ENCODE measurements around the gene SLC8A1. TPM values are rescaled to one million over a fixed set of nuclear protein-coding genes. Genes with fewer than 3 reads are reported as not detected.

Gene SLC8A1
- total and polyA plus RNA-seq, 9 donors: 1.3 to 19.7 (median 7.7) TPM

- H3K4me3 ChIP-seq: no peak overlapping the region
- no peaks in the 10 kb centered on the region for H3K36me3 ChIP-seq
- no peak for DNase-seq
- TF ChIP-seq CTCF (IDR thresholded peaks at IDR 0.05) (no peak), POLR2A (IDR thresholded peaks at IDR 0.05) (no peak), EP300 (IDR thresholded peaks at IDR 0.05) (no peak)
- no peaks in the 10 kb centered on the region for H3K27me3 ChIP-seq
- H3K27ac ChIP-seq: no peak overlapping the region
- no peaks in the 10 kb centered on the region for H3K4me1 ChIP-seq (ENCODE audit: insufficient read depth)
- no peaks in the 10 kb centered on the region for H3K9me3 ChIP-seq
- intact Hi-C loops (cut with DNase I): no loop called here
- WGBS, 3 donors: 77 to 88% (median 84%) methylated on average over 5 of the region's 5 CpGs
Observed at GRCh38 chr2:40470822-40471813, 19.2 kb upstream of the SLC8A1 start.

GRCh38 chr2:40466935-40467572 is 15.2 kb upstream of the SLC8A1 start:
- no peak for TF ChIP-seq POLR2A (IDR thresholded peaks at IDR 0.05)
- no peak for TF ChIP-seq EP300 (IDR thresholded peaks at IDR 0.05)
- no peak for TF ChIP-seq CTCF (IDR thresholded peaks at IDR 0.05)
- Histone ChIP-seq H3K27ac (no peak overlapping the region), H3K36me3 (no peaks in the 10 kb centered on the region), H3K4me1 (ENCODE audit: insufficient read depth) (no peaks in the 10 kb centered on the region), H3K4me3 (no peak overlapping the region), H3K9me3 (no peaks in the 10 kb centered on the region), H3K27me3 (no peaks in the 10 kb centered on the region)
- no peak for DNase-seq
- 66 to 70% (median 66%) methylated on average over 2 of the region's 2 CpGs for WGBS, 3 donors
- intact Hi-C loops (cut with DNase I): no loop called here

- Histone ChIP-seq H3K4me3 (no peak overlapping the region), H3K4me1 (ENCODE audit: insufficient read depth) (no peaks in the 10 kb centered on the region), H3K27ac (no peak overlapping the region), H3K36me3 (no peaks in the 10 kb centered on the region), H3K9me3 (no peaks in the 10 kb centered on the region), H3K27me3 (no peaks in the 10 kb centered on the region)
- no peak for DNase-seq
- TF ChIP-seq EP300 (IDR thresholded peaks at IDR 0.05) (no peak), POLR2A (IDR thresholded peaks at IDR 0.05) (no peak), CTCF (IDR thresholded peaks at IDR 0.05) (no peak)
- 95 to 97% (median 97%) methylated on average over 3 of the region's 3 CpGs for WGBS, 3 donors
- intact Hi-C loops (cut with DNase I): no loop called here
Observed at GRCh38 chr2:40466332-40466906, 14.5 kb upstream of the SLC8A1 start.

- TF ChIP-seq EP300 (IDR thresholded peaks at IDR 0.05) (no peak), POLR2A (IDR thresholded peaks at IDR 0.05) (no peak), CTCF (IDR thresholded peaks at IDR 0.05) (no peak)
- no peak for DNase-seq
- no peaks in the 10 kb centered on the region for H3K27me3 ChIP-seq
- no peak overlapping the region for H3K27ac ChIP-seq
- 80 to 88% (median 87%) methylated on average over 8 of the region's 8 CpGs for WGBS, 3 donors
- H3K9me3 ChIP-seq: no peaks in the 10 kb centered on the region
- no peak overlapping the region for H3K4me3 ChIP-seq
- intact Hi-C loops (cut with DNase I): no loop called here
- H3K36me3 ChIP-seq: no peaks in the 10 kb centered on the region
- H3K4me1 ChIP-seq (ENCODE audit: insufficient read depth): no peaks in the 10 kb centered on the region
Observed at GRCh38 chr2:40463112-40463511, 11.2 kb upstream of the SLC8A1 start.
